Stimulated activated CD8-positive, alpha-beta memory T cell treated with anti-CD3 and anti-CD28 coated beads, Interleukin-12 subunit alpha, Interleukin-12 subunit beta, amount 100 ng/mL, for 24 hours (primary cell): ENCODE data around the gene ABHD15.
A peak's percentile ranks its signal among the peaks of the same experiment; 100 is the strongest.
"Not testable (repeated sequence)": the region's sequence is repeated elsewhere in the genome, so short reads cannot be mapped to it uniquely, and the experiment has no call there.

ENCODE experiments used
- DNase-seq: peaks from one replicate; pipeline ENCODE4 v3.0.0-alpha.2; 2020; ENCODE audit errors: extremely low read depth

The ABHD15 gene

DNA sequence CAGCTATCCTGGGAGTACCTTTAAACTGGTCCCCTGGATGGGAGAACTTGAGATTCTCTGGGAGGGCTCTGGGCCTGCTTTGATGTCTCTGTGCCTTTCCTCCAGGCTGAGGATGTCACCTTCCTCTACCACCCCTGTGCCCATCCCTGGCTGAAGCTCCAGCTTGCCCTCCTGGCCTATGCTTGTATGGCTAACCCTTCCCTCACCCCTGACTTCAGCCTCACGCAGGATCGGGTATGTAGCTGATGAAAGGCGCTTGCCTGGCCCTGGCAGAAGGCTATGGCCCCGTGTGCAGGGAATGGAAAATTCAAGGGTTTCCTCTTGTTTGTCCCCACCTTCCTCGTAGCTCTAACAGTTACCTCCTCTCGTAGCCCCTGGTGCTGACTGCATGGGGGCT lies 4.6 kb upstream of the ABHD15 start:
- DNase-seq = no peak

DNA sequence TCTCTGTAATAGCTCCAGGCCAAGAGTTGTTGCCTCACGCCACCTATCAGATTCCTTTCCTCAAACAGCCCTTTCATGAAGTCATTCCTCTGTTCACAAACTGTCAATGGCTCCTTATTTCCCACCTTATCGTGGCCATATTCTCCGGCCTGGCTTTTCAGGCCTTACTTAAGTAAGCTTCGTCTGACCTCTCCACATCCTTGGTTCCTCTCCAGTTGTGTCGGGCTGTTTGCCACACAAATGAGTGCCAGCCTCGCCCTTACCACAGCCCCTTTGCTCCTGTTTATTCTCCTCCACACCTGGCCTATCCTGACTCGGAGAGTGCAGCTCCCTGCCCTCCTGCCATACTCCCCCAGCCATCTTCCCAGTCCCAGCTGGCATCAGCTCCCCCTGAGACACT lies 3.7 kb upstream of the ABHD15 start:
- no peak for DNase-seq

DNA sequence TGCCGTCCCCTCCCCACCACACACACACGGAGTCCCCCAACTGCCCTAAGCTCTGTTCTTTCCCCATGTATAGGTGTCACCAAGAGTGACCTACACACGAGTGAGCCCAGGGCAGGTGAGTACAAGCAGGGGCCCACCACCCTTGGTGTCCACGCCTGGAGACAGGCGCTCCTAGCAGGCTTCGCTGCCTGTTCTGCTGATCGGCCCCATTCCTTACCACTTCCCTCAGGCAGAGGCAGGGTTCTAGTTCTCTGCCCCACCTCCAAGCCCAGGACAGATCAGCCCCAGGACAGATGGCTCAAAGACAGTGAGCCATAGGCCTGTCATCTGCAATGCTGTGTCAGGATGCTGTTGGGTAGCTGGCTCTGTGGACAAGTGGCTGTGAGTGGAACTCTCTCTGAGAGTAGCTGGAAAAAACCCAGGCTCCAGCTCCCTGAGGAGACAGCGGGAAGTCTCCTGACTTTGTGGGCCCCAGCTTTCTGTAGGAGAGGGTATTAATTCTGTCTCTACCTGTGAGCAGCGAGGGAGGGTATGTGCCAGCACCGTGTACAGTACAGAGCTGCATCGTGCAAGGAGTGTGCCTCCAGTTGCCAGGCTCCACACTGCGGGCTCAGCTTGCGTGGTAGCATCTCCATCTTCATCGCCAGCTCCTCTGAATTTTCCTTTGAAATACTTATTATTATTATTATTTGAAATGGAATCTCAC lies 2.6 kb upstream of the ABHD15 start:
- no peak for DNase-seq

GRCh38 chr17:29568331-29569244 lies 1.8 kb upstream of the ABHD15 start, which contains the start of gene TP53I13:
TSS of gene TP53I13 (plus strand) at chr17:29568701. CDS start at chr17:29568759, 58 bp downstream.
- peak; percentile 71 for DNase-seq

- no peak for DNase-seq
These were observed 905 bp upstream of the ABHD15 start for GRCh38 chr17:29567554-29568330.

DNA sequence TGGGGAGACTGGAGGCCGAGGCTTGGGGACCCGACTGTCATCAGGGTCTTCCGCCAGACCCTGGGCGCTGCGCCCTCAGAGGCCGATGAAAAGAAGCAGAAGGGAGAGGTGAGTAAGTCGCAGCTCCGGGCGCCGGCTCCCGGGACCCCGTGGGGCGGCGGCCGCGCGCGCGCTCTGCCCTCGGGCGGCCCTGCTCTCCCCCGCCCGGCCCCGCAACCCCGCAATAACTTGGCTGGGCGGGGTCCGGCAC lies 392 bp upstream of the ABHD15 start:
- DNase-seq = no peak

- DNase-seq = no peak
These were observed 979 bp downstream of the ABHD15 start for GRCh38 chr17:29565643-29566472.

DNA sequence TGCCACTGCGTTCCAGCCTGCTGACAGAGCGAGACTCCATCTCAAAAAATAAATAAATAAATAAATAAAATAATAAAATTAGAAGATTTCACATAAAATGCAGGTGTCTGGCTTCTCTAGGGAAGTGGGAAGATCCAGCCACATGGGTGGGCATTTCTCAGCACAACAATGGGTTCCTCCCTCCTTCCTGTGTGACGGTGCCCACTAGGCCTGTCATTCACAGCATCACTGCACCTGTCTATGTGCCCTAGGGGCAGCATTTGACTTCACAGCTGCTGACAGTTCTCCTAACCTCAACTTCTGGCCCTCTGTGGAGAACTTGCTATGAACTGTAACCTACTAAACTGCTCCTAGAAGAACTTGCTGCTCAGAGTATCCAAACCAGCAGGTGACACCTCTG lies 3.0 kb downstream of the ABHD15 start:
- DNase-seq = no peak

GRCh38 chr17:29562615-29563014 lies 4.2 kb downstream of the ABHD15 start:
- no peak for DNase-seq

GRCh38 chr17:29561554-29562517 lies 5.0 kb downstream of the ABHD15 start:
- DNase-seq = no peak

GRCh38 chr17:29560316-29560715 lies 6.5 kb downstream of the ABHD15 start:
- no peak for DNase-seq

DNA sequence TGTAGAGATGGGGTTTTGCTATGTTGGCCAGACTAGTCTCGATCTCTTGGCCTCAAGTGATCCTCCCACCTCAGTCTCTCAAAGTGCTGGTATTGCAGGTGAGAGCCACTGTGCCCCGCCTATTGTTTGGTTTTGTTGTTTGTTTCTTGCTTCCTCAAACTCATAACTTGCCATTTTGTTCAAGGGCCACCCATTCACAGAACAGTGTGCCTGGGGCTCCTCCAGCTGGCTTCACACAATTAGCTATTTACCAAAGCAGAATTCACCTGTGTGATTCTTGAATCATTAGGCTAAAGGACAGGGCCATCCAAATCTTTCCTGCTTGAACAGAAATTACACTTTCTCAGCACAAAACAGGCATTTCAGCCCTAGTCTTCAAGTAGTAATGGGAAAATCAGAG lies 7.2 kb downstream of the ABHD15 start:
- DNase-seq = no peak

GRCh38 chr17:29558139-29558538 lies 8.7 kb downstream of the ABHD15 start:
- not testable (repeated sequence) for DNase-seq

DNA sequence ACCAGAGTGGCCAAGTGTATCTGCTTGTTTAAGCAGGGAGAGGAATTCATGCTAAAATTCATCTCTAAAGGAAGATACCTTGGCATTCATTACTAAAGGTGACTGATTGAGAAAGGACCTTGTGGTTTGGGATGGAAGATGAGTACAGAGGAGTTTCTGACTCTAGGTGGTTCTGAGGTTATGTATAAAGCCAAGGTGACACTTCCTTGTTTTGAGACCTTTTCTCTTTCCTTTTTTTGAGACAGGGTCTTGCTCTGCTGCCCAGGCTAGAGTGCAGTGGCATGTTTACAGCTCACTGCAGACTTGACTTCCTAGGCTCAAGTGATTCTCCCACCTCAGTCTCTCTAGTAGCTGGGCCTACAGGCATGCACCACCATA lies 9.1 kb downstream of the ABHD15 start:
- no peak for DNase-seq

GRCh38 chr17:29557085-29557738 lies 9.6 kb downstream of the ABHD15 start:
- no peak for DNase-seq

DNA sequence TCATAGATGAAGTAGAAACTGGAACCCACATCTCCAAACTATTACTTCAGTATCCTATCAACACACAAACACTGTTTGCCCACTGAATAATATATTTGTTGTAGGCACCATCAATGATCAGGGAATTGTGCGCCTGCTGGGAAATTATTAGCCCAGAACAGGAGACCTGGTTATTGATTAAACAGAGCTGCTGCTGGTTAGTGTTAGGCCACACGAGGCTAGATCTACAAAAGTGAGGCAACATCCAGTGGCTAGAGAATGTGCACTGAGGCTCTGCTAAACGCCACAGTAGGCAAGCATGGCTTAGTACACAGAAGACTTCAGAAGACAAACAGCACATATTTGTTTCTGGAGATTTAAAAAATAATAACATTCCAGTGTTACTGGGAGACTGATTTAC lies 11.0 kb downstream of the ABHD15 start:
- DNase-seq = no peak

GRCh38 chr17:29549177-29549923 lies 17.5 kb downstream of the ABHD15 start:
- DNase-seq = no peak

DNA sequence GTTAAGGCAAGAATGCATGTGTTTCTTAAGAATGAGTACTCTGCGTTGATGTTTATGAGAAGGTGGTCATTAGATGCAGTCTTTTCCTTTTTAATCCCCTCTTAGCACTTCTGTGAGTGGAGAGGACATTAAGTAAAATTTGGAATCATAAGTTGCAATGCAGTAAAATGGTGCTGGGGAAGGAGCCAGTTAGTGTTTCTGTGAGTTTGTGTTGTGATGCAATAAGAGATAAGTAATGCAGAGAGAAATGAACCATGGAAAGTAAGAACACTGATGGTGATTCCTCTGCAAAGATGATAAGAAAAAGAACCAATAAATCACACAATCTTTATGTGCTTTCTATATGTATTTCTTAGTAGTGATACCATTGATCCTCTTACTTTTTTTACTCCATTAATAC lies 20.0 kb downstream of the ABHD15 start:
- no peak for DNase-seq

DNA sequence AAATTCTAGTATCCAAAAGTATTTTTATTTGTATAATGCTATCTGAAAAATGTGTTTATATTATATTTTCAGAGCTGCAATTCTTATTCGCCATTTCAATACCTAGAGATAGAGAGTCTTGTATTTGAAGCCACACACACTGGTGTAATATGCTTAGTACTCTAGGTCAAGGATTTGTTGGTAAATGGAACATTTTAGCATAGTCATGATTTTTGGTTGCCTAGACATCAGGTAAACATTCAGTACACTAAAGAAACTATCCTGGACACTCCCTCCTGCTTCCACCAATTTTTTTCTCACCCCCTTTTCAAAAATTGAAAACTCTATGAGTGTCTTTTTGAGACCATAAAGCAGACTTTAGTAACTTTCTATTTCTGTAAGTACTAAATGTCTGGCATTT lies 20.8 kb downstream of the ABHD15 start:
- no peak for DNase-seq
